AG08396 (cell line): Measurements from ENCODE around the gene RANBP9.
A peak's percentile ranks its signal among the peaks of the same experiment; 100 is the strongest.

Experiments used
- DNase-seq: peaks from one replicate; pipeline ENCODE4 v3.0.0; 2012; ENCODE audit warnings: low spot score, mixed read lengths

RANBP9 gene

GRCh38 chr6:13653296-13653695 is 58.3 kb downstream of the RANBP9 start:
- peak; percentile 3 for DNase-seq

- DNase-seq = no peak
Measured at GRCh38 chr6:13649393-13649792, 62.2 kb downstream of the RANBP9 start.

GRCh38 chr6:13648850-13649249 is 62.8 kb downstream of the RANBP9 start:
- DNase-seq = no peak

GRCh38 chr6:13643125-13643524 is 68.5 kb downstream of the RANBP9 start:
- no peak for DNase-seq

GRCh38 chr6:13641315-13641714 is 70.3 kb downstream of the RANBP9 start:
- DNase-seq = no peak

DNA sequence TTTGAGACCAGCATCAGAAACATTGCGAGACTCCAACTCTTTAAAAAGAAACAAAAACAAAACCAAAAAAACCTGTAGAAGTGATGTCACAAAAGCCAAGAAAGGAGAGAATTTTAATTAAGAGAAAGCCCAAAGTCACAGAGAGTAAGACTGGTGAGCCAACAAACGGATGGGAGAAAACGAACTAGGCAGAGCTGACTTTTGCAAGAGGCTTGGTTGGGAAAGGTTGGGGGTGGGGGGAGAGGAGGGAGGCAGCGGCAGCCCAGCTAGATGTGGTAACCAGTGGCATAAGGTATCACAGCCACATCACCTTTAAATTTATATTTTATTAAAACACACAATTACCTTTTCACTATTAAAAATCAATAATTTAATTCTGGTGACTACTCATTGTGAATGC is 73.0 kb downstream of the RANBP9 start:
- DNase-seq = no peak

DNA sequence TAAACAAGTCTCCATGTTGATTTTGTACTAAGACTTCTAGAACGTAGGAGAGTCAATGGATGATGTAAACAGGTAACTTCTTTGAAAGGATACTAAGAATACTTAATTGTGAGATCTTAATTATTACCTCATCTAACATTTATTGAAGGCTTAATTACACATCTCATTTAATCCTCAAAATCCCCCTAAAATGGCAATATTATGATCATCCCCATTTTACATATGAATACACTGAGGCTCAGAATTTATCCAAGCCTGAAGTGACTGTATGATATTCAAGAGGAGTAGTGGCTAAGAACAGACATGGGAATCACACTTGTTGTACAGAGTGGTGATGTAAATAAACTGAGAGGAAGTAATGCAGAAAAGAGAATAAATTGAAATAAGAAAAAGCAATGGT is 73.6 kb downstream of the RANBP9 start:
- no peak for DNase-seq

DNA sequence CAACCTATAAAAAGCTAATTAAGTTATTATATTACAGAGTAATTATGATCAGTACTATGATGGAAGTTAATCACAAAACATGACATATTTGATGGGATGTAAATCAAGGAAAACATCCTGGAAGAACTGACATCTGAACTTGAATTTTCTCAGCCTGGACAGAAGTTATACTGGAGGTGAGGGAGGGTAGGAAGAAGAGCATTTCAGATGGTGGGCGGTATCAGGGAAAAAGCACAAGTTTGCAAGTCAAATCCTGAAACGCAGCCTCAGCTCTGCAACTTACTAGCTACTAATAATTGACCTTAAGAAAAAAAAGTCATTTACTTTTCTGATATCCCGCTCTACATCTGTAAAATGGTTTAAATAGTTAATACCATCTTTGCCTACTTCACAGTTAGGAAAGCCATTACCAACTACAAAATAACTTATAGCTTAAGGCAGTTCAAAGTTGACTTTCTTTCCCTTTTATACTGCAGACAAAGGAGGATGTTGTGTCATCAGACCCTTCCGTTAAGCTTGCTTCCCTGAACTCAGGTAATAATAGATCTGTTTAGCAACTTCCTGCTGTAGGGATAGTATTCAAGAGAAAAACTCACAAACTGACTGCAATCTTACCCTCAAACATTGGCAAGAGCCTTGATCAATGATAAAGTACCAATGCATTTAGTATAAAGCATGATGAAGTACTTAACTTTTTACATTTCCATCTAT is 75.5 kb downstream of the RANBP9 start:
- no peak for DNase-seq

DNA sequence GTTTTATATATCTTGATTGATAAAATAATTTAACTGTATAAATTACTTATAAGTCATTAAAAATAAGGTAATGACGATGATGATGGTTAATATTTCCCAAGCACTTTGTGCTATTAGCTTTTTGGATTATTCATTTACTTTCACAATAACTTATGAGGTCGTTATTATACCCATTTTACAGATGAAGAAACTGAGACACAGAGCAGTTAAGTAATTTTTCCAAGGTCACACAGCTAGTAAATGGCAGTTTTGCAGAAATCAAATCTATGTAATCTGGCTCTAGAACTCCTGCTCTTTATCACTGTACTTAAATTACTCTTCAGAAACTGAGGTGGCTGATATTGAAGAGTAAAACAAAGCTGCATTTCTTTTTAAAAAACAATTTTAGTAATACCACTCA is 78.3 kb downstream of the RANBP9 start:
- no peak for DNase-seq

DNA sequence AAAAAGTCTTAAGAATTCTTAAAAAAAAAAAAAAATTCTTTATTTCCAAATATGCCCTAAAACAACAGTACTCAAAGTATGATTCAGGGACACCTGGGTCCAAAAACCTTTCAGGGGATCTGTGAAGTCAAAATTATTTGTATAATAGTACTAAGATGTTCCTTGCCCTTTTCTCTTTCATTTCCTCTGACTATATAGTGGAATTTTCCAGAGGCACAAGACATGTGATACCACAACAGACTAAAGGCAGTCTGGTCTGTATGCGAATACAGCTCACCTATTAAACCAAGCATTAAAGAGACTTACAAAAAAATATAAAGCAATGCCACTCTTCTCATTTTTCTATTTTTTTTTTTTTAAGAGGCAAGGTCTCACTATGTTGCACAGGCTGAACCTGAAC is 81.1 kb downstream of the RANBP9 start:
- no peak for DNase-seq

DNA sequence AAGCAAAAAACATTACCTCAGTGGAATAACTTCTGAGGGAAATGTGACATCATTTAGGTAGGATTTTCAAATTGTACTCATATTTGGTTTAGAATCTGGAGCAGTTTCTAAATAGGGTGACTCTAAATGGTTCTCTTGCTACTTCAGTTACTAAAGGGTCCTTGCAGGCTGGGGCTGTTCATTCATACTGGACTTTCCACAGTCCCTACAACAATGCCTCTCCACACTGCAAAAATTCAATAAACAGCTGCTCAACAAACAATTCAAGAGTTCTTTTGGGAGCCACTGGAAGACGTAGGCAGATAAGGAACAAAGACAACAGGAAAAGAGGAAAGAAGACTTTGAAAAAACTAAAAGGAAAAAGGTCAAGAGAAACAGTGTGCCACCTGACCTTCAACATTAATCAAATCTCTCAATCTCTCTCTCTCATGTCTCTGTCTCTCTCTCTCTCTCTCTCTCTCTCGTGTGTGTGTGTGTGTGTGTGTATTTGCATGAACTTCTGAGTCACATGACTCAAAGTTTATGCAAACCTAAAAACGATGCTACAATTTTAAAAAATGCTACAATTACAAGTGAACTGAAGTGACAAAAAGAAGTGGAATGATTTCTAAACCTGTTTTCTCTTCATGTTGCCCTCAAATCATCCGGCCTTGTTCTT is 82.0 kb downstream of the RANBP9 start:
- DNase-seq = no peak

- peak; percentile 42 for DNase-seq
Measured at GRCh38 chr6:13624871-13625288, 86.8 kb downstream of the RANBP9 start.

- DNase-seq = no peak
Measured at GRCh38 chr6:13617066-13617465, 94.6 kb downstream of the RANBP9 start.

DNA sequence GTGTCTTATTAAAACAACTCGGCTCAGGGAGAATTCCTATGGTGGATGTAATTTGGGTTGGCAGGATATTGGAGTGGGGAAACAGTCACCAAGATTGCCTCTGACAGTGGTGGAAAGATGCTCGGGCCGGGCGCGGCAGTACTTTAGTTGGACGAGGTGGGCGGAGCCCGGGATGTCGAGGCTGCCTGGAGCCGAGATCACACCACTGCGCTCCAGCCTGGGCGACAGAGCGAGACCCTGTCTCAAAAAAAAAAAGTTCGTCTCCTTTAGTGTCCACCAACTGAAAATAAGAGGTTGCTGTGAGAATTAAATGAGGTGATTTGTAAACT is 95.9 kb downstream of the RANBP9 start:
- DNase-seq = peak; percentile 60

- peak; percentile 99 for DNase-seq
Measured at GRCh38 chr6:13614926-13615791, 96.5 kb downstream of the RANBP9 start, which contains the start of gene NOL7. NOL7 (plus strand) TSS chr6:13615335; CDS start chr6:13615359, 24 bp downstream.

DNA sequence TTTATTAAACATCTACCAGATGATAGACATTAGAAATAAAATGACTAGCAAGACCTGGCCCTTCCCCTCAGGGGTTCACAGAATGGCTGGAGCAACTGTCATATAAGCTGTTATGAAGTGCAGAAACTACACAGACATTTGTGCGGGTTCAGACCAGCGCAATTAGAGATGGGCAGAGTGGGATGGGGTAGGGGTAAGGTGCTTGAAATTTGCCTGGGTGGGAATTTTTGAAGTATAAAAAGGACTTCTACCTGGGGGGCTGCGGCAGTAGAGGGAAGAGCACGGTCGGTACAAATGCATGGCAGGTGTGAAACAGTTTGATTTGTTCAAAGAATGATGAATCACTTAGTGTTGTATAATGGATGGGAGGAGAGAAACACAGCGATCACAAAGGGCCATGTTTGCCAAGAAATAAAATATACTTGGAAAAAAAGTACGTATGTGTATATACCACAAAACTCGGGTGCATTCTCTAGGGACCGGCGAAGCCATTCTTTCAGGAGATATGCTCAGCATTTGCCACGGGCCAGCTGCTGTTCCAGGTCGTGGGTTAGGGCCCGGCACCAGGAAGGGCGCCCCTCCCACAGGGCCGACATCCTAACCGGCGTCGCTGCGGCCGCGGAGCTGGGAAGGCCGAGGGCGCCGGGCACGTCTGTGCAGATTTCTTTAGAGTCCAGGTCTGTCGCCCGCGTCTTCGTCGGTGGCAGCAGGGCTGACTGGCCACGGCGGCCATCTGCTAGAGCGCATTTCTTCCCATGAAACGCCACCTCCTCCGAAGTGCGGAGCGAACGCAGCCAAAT is 97.3 kb downstream of the RANBP9 start:
- peak; percentile 58 for DNase-seq

GRCh38 chr6:13613029-13613594 is 98.5 kb downstream of the RANBP9 start:
- no peak for DNase-seq

DNA sequence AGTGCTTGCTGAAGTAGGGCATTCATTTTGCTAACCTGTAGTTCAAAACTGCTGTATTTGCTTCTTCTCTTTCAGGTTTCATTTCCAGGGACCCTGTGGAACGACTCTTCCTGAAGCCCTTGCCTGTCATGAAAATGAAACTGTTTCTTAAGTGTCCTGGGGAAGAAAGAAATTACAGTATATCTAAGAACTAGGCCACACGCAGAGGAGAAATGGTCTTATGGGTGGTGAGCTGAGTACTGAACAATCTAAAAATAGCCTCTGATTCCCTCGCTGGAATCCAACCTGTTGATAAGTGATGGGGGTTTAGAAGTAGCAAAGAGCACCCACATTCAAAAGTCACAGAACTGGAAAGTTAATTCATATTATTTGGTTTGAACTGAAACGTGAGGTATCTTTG is 99.9 kb downstream of the RANBP9 start:
- DNase-seq = no peak

- DNase-seq = no peak
Measured at GRCh38 chr6:13605634-13606033, 106.0 kb downstream of the RANBP9 start.

DNA sequence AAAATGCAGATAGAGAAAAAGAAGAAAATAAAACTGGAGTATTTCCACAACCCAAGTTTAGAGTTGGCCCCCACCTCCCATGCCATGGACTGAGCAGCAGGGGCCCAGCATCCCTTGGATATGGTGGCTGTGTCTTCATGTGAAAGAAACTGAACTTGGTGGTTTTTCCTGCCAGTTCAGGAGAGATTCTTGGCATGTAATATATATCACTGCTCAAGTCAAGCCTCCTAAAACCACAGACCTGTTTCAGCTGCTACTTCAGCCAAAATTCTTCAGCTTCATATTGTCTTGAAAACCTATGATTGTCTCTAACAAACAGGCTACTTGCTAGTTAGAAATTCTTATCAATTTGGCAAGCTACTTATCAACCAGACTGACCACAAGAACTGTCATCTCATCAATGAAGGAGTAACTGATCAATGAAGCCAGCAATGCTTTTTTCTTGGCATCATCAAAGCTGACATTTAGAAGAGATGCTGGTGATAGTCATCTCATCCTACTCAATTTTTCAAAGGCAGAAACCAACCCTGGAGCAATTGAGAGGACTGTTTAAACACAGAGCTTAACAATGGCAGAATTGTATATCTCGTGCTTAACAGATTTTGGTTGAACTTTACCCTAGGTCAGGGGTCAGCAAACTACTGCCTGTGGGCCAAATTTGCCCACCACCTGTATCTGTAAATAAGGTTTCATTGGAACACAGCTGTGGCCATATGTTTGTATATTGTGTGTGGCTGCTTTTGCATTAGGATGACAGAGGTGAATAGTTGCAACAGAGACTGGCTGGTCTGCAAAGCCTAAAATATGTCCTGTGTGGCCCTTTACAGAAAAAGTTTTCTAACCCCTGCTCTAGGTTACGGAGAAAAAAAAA is 106.9 kb downstream of the RANBP9 start:
- DNase-seq = no peak

GRCh38 chr6:13604135-13604534 is 107.5 kb downstream of the RANBP9 start:
- no peak for DNase-seq
